Endodermal cell (in vitro differentiated cells): ENCODE results near the gene SAMD14. TPM values are rescaled to one million over a fixed set of nuclear protein-coding genes. Genes with fewer than 3 reads are reported as not detected.

Source experiments
- DNase-seq: peaks from one replicate; pipeline ENCODE4 v3.0.0-alpha.2; 2017
- H3K27ac ChIP-seq: 2 replicates; pipeline ENCODE4 v1.5.1; 2013; ENCODE audit warnings: mild to moderate bottlenecking, low read depth, low read length, moderate library complexity
- H3K27me3 ChIP-seq: 2 replicates; pipeline ENCODE4 v1.6.1; 2013; ENCODE audit warnings: mild to moderate bottlenecking, low read length, moderate library complexity; ENCODE audit not compliant: insufficient read depth, control insufficient read depth, poor library complexity, severe bottlenecking
- H3K36me3 ChIP-seq: 2 replicates; pipeline ENCODE4 v1.7.0; 2013; ENCODE audit warnings: mild to moderate bottlenecking, low read length, moderate library complexity; ENCODE audit not compliant: control insufficient read depth, insufficient read depth
- H3K4me1 ChIP-seq: one replicate; pipeline ENCODE4 v1.7.0; 2013; ENCODE audit warnings: low read length; ENCODE audit not compliant: control insufficient read depth, insufficient read depth
- H3K4me3 ChIP-seq: 2 replicates; pipeline ENCODE4 v1.5.1; 2013; ENCODE audit warnings: mild to moderate bottlenecking, low read length, moderate library complexity
- H3K9ac ChIP-seq: 2 replicates; pipeline ENCODE4 v1.6.1; 2013; ENCODE audit warnings: mild to moderate bottlenecking, low read length, moderate library complexity; ENCODE audit not compliant: poor library complexity, severe bottlenecking; ENCODE audit errors: extremely low read depth
- H3K9me3 ChIP-seq: 2 replicates; pipeline ENCODE4 v1.6.1; 2013; ENCODE audit warnings: mild to moderate bottlenecking, low read length, moderate library complexity; ENCODE audit not compliant: control insufficient read depth
- H3K27ac Mint-ChIP-seq: 2 replicates; pipeline ENCODE4 v1.8.0; 2020; ENCODE audit warnings: mixed read lengths
- H3K27me3 Mint-ChIP-seq: 2 replicates; pipeline ENCODE4 v1.8.0; 2021; ENCODE audit warnings: mild to moderate bottlenecking, mixed read lengths; ENCODE audit not compliant: insufficient read depth
- H3K36me3 Mint-ChIP-seq: 2 replicates; pipeline ENCODE4 v1.8.0; 2020; ENCODE audit warnings: low read depth, mixed read lengths
- H3K4me1 Mint-ChIP-seq: 2 replicates; pipeline ENCODE4 v1.8.0; 2020; ENCODE audit warnings: mixed read lengths
- H3K4me3 Mint-ChIP-seq: 2 replicates; pipeline ENCODE4 v1.8.0; 2020; ENCODE audit warnings: mild to moderate bottlenecking, moderate library complexity, mixed read lengths
- H3K9me3 Mint-ChIP-seq: 2 replicates; pipeline ENCODE4 v1.8.0; 2020; ENCODE audit warnings: mild to moderate bottlenecking, mixed read lengths
- CTCF ChIP-seq: fragments of 200-600 bp; sonication (generic); conservative IDR thresholded peaks from 2 replicates; pipeline ENCODE4 v1.5.0; 2021; ENCODE audit warnings: antibody characterized with exemption, mild to moderate bottlenecking
- WGBS, 2 experiments: methylation state at CpG; one replicate each; pipeline versions ENCODE4 v1.1.5 to v1.1.7; 2013; ENCODE audit warnings: missing lambda C conversion rate in 2 of 2, mixed read lengths in 1 of 2; ENCODE audit not compliant: insufficient coverage in 1 of 2, insufficient read length in 1 of 2; 5-methylcytosine and 5-hydroxymethylcytosine counted together
- total RNA-seq, 2 donors: library from RNA; stranded (reverse); fragmentation: NEBNext Ultra II Directional in 1 of 2; extraction: Animal tissue kit (Norgen Biotek cat#: 25700) in 1 of 2; gene quantifications; 2 replicates in 1 of 2; 3 replicates in 1 of 2; pipeline ENCODE4 v1.2.1, GENCODE V29; 2021

The SAMD14 gene
- total RNA-seq, 2 donors from 2014 or later, result 9.5 to 23.2 TPM

GRCh38 chr17:50090071-50090470 is 39.9 kb downstream of the SAMD14 start:
- no peak for DNase-seq
- Histone ChIP-seq H3K27ac (no peak overlapping the region), H3K9me3 (no peaks in the 10 kb centered on the region), H3K36me3 (no peaks in the 10 kb centered on the region), H3K9ac (no peak overlapping the region), H3K4me1 (no peaks in the 10 kb centered on the region), H3K4me3 (no peak overlapping the region), H3K27me3 (no peaks in the 10 kb centered on the region)
- no peak for TF ChIP-seq CTCF
- no peaks in the 10 kb centered on the region for H3K36me3 Mint-ChIP-seq
- H3K4me1 Mint-ChIP-seq, result peaks cover 6% of the 10 kb centered on the region
- H3K27ac Mint-ChIP-seq, result no peak overlapping the region
- no peak overlapping the region for H3K4me3 Mint-ChIP-seq
- H3K27me3 Mint-ChIP-seq, result peaks cover 15% of the 10 kb centered on the region
- H3K9me3 Mint-ChIP-seq, result no peaks in the 10 kb centered on the region
- whole genome bisulfite sequencing, 2 experiments, result 84 to 93% methylated on average over 3 to 6 of the region's 6 CpGs

- Histone ChIP-seq H3K9ac (no peak overlapping the region), H3K4me3 (no peak overlapping the region), H3K4me1 (no peaks in the 10 kb centered on the region), H3K27ac (no peak overlapping the region), H3K9me3 (no peaks in the 10 kb centered on the region), H3K27me3 (no peaks in the 10 kb centered on the region), H3K36me3 (no peaks in the 10 kb centered on the region)
- H3K9me3 Mint-ChIP-seq, result no peaks in the 10 kb centered on the region
- no peak overlapping the region for H3K4me3 Mint-ChIP-seq
- DNase-seq, result no peak
- H3K36me3 Mint-ChIP-seq, result no peaks in the 10 kb centered on the region
- 87 to 90% methylated on average over 22 to 25 of the region's 25 CpGs for WGBS, 2 experiments
- H3K4me1 Mint-ChIP-seq, result no peaks in the 10 kb centered on the region
- peaks cover 15% of the 10 kb centered on the region for H3K27me3 Mint-ChIP-seq
- no peak overlapping the region for H3K27ac Mint-ChIP-seq
- TF ChIP-seq CTCF, result no peak
Observed at GRCh38 chr17:50088952-50089825, 40.8 kb downstream of the SAMD14 start.

DNA sequence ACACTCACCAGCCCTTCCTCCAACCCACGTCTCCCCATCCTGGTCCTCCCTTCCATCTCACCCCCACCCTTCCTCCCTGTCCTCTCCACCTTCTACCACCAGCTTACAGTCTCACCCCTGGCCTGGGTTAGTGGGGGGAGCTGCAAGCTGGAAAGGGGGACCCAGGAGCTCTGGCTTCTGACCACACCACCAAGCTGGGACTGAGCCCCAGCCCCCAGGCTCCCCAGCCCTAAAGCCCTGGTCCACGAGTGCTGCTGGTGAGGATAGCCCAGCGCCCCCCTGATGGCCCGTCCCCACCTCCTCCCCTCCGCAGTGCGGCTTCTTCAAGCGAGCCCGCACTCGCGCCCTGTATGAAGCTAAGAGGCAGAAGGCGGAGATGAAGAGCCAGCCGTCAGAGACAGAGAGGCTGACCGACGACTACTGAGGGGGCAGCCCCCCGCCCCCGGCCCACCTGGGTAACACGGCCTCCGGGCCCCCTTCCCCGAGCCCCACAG is 42.0 kb downstream of the SAMD14 start:
- no peaks in the 10 kb centered on the region for H3K36me3 ChIP-seq
- H3K9me3 Mint-ChIP-seq, result no peaks in the 10 kb centered on the region
- H3K9me3 ChIP-seq, result no peaks in the 10 kb centered on the region
- H3K9ac ChIP-seq, result no peak overlapping the region
- H3K27ac Mint-ChIP-seq, result no peak overlapping the region
- no peak overlapping the region for H3K4me3 Mint-ChIP-seq
- H3K27ac ChIP-seq, result no peak overlapping the region
- TF ChIP-seq CTCF, result no peak
- no peaks in the 10 kb centered on the region for H3K4me1 Mint-ChIP-seq
- 94% methylated on average over 9 to 19 of the region's 19 CpGs for WGBS, 2 experiments
- no peak for DNase-seq
- no peaks in the 10 kb centered on the region for H3K36me3 Mint-ChIP-seq
- no peak overlapping the region for H3K4me3 ChIP-seq
- H3K4me1 ChIP-seq, result no peaks in the 10 kb centered on the region
- peaks cover 15% of the 10 kb centered on the region for H3K27me3 Mint-ChIP-seq
- H3K27me3 ChIP-seq, result no peaks in the 10 kb centered on the region
